ENCODE measurements around the gene MTREX. TPM values are rescaled to one million over a fixed set of nuclear protein-coding genes. Genes with fewer than 3 reads are reported as not detected.

MTREX gene
- total RNA-seq, 4 donors from 2014 or later, result 57.2 to 124 (median 61.5) TPM

GRCh38 chr5:55344392-55344992, 36.7 kb downstream of the MTREX start:
- Histone ChIP-seq H3K9me3 (no peaks in the 10 kb centered on the region), H3K4me1 (no peaks in the 10 kb centered on the region), H3K27me3 (no peaks in the 10 kb centered on the region), H3K36me3 (peaks cover 0 to 52% (median 0%) of the 10 kb centered on the region in 3 donors), H3K27ac (no peak overlapping the region), H3K4me3 (no peak overlapping the region)
- DNase-seq, result peak in 2 of 3 donors; percentile 70 to 87
- TF ChIP-seq, protein P1, sequence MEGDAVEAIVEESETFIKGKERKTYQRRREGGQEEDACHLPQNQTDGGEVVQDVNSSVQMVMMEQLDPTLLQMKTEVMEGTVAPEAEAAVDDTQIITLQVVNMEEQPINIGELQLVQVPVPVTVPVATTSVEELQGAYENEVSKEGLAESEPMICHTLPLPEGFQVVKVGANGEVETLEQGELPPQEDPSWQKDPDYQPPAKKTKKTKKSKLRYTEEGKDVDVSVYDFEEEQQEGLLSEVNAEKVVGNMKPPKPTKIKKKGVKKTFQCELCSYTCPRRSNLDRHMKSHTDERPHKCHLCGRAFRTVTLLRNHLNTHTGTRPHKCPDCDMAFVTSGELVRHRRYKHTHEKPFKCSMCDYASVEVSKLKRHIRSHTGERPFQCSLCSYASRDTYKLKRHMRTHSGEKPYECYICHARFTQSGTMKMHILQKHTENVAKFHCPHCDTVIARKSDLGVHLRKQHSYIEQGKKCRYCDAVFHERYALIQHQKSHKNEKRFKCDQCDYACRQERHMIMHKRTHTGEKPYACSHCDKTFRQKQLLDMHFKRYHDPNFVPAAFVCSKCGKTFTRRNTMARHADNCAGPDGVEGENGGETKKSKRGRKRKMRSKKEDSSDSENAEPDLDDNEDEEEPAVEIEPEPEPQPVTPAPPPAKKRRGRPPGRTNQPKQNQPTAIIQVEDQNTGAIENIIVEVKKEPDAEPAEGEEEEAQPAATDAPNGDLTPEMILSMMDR (IDR thresholded peaks at IDR 0.05), result peak; percentile 52 to 93 (median 90)
- TF ChIP-seq POLR2A (IDR thresholded peaks at IDR 0.05), result no peak

DNA sequence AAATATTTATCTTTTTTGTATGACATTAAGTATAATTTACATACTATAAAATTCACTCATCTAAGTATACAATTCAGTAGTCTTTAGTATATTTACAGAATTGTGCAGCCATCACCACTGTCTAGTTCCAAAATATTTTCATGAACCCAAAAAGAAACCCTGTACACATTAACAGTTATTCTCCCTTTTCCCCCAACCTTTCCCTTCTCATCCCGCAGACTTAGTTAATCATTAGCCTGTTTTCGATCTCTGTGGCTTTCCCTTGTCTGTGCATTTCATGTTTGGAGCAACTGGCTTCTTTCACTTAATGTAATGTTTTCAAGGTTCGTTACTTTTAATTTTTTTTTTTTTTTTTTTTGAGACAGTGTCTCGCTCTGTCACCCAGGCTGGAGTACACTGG, 37.5 kb downstream of the MTREX start:
- Histone ChIP-seq H3K27ac (no peak overlapping the region), H3K36me3 (peaks cover 0 to 60% (median 0%) of the 10 kb centered on the region in 3 donors), H3K4me1 (no peaks in the 10 kb centered on the region), H3K27me3 (no peaks in the 10 kb centered on the region), H3K9me3 (no peaks in the 10 kb centered on the region), H3K4me3 (no peak overlapping the region)
- no peak for DNase-seq
- TF ChIP-seq POLR2A (IDR thresholded peaks at IDR 0.05), result no peak
- TF ChIP-seq, protein P1 (IDR thresholded peaks at IDR 0.05), result no peak

DNA sequence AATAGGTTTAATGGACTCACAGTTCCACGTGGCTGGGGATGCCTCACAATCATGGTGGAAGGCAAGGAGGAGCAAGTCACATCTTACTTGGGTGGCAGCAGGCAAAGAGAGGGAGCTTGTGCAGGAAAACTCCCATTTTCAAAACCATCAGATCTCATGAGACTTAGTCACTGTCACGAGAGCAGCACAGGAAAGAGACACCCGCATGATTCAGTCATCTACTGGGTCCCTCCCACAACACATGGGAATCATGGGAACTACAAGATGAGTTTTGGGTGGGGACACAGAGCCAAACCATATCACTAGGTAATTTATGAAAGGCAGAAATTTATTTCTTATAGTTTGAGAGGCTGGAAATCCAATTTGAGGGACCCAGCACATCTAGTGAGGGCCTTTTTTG, 40.0 kb downstream of the MTREX start:
- Histone ChIP-seq H3K36me3 (peaks cover 0 to 60% (median 0%) of the 10 kb centered on the region in 3 donors), H3K27me3 (no peaks in the 10 kb centered on the region), H3K4me3 (no peak overlapping the region), H3K9me3 (no peaks in the 10 kb centered on the region), H3K4me1 (no peaks in the 10 kb centered on the region), H3K27ac (no peak overlapping the region)
- DNase-seq, result no peak
- TF ChIP-seq POLR2A (IDR thresholded peaks at IDR 0.05), result no peak
- TF ChIP-seq, protein P1 (IDR thresholded peaks at IDR 0.05), result no peak

DNA sequence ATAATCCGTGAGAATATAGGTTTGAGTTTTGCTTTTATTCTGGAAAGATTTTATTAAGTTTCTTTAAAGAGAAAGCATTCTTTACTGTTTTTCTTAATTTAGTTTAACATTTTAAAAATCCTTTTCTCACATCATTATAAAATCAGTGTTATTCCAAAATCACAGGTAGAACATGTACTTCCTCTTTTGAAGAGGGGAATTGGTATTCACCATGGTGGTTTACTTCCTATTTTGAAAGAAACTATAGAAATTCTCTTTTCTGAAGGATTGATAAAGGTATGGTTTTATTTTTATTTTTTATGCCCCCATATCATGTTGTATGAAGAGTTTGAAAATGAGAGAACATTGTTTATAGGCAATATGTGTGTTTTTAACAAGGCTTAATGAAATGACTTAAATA, 43.0 kb downstream of the MTREX start:
- H3K9me3 ChIP-seq, result no peaks in the 10 kb centered on the region
- no peak for DNase-seq
- no peak for TF ChIP-seq POLR2A (IDR thresholded peaks at IDR 0.05)
- no peak overlapping the region for H3K4me3 ChIP-seq
- H3K27me3 ChIP-seq, result no peaks in the 10 kb centered on the region
- H3K36me3 ChIP-seq, result peaks cover 0 to 78% (median 3%) of the 10 kb centered on the region in 3 donors
- no peak overlapping the region for H3K27ac ChIP-seq
- no peaks in the 10 kb centered on the region for H3K4me1 ChIP-seq

DNA sequence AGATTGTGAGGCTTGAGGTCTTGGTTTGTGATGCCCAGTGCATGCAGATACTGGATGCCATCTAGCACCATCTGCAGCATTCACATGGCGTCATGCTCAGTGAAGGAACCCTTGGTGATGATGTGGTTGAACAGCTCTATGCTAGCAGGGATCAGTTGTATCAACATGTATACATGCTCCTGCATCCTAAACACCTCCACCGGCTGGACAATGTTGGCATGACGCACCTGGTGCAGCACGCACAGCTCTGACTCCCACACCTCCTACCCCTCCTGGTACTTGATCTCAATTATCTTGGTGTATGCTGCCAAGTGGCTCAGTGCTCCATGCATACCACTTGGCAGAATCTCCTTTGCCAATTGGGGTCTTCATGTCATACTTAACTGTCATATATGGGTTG, 49.1 kb downstream of the MTREX start:
- Histone ChIP-seq H3K4me3 (no peak overlapping the region), H3K27ac (no peak overlapping the region), H3K36me3 (peaks cover 0 to 65% (median 3%) of the 10 kb centered on the region in 3 donors), H3K9me3 (no peaks in the 10 kb centered on the region), H3K4me1 (no peaks in the 10 kb centered on the region), H3K27me3 (no peaks in the 10 kb centered on the region)
- DNase-seq, result no peak
- TF ChIP-seq, protein P1 (IDR thresholded peaks at IDR 0.05), result no peak
- TF ChIP-seq POLR2A (IDR thresholded peaks at IDR 0.05), result no peak

DNA sequence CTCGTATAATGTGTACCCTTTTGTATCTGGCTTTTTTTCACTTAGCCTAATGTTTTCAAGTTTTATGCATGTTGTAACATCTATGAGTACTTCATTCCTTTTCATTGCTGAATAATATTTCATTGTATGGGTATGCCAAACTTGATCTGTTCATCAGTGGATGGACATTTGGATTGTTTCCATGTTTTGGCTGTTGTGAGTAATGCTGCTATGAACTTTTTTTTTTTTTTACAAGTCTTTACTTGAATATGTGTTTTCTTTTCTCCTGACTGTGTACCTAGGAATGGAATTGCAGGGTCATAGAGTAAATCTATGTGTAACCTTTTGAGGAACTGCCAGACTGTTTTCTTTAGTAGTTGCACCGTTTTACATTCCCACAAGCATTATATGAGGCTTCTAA, 52.4 kb downstream of the MTREX start:
- DNase-seq, result no peak
- H3K4me3 ChIP-seq, result no peak overlapping the region
- TF ChIP-seq, protein P1 (IDR thresholded peaks at IDR 0.05), result no peak
- TF ChIP-seq POLR2A (IDR thresholded peaks at IDR 0.05), result no peak
- H3K27me3 ChIP-seq, result no peaks in the 10 kb centered on the region
- no peaks in the 10 kb centered on the region for H3K4me1 ChIP-seq
- H3K9me3 ChIP-seq, result no peaks in the 10 kb centered on the region
- peaks cover 0 to 43% (median 0%) of the 10 kb centered on the region in 3 donors for H3K36me3 ChIP-seq
- no peak overlapping the region for H3K27ac ChIP-seq

Data from Peyer's patch (tissue), 4 donors.